GM12891 (cell line): Measurements from ENCODE around the gene KRT73.

Experiments used
- POLR2A ChIP-seq: IDR thresholded peaks from 2 replicates; pipeline ENCODE4 v1.6.1; 2011; ENCODE audit warnings: low read depth, low read length, control low read depth
- POLR2AphosphoS5 ChIP-seq: IDR thresholded peaks from 2 replicates; pipeline ENCODE4 v1.6.1; 2011; ENCODE audit warnings: low read depth, low read length, control low read depth
- POU2F2 ChIP-seq: IDR thresholded peaks from 2 replicates; pipeline ENCODE4 v1.6.1; 2011; ENCODE audit warnings: low read depth, mild to moderate bottlenecking, control low read depth, low read length, moderate library complexity
- SPI1 ChIP-seq: IDR thresholded peaks from 2 replicates; pipeline ENCODE4 v1.6.1; 2011; ENCODE audit warnings: low read depth, low read length, control low read depth
- TAF1 ChIP-seq: IDR thresholded peaks from 2 replicates; pipeline ENCODE4 v1.6.1; 2011; ENCODE audit warnings: low read depth, low read length, control low read depth

DNA sequence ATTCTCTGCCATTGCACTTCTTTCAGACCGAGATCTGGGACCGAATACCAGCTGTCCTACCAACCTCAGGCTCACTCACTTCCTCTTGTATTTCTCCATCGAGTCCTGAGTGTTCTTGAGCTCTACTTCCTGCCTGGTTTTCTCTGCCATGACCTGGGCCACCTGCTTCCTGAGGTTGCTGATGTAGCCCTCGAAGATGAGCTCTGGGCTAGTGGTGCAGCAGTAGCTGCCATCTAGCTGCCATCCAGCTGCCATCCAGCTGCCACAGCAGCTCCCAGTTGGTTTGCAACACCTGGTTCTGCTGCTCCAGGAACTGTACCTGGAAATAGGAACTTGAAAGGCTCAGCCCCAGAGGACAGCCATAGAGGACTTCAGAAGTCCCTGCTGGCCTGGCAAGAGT, 15.0 kb upstream of the KRT73 start:
- TF ChIP-seq POLR2A (no peak), TAF1 (no peak), SPI1 (no peak), POLR2AphosphoS5 (no peak), POU2F2 (no peak)
